Osteocyte (in vitro differentiated cells): ENCODE measurements around the gene CAMK2D. TPM values are rescaled to one million over a fixed set of nuclear protein-coding genes. Genes with fewer than 3 reads are reported as not detected.

ENCODE experiments used
- DNase-seq: peaks from one replicate; pipeline ENCODE4 v3.0.0; 2021; ENCODE audit warnings: mixed read lengths; ENCODE audit not compliant: unreplicated experiment; ENCODE audit errors: extremely low spot score
- H3K27ac Mint-ChIP-seq: one replicate; pipeline ENCODE4 v1.8.0; 2021; ENCODE audit warnings: mild to moderate bottlenecking, mixed read lengths; ENCODE audit not compliant: unreplicated experiment
- H3K27me3 Mint-ChIP-seq: one replicate; pipeline ENCODE4 v1.8.0; 2021; ENCODE audit warnings: mixed read lengths; ENCODE audit not compliant: unreplicated experiment
- H3K36me3 Mint-ChIP-seq: one replicate; pipeline ENCODE4 v1.8.0; 2021; ENCODE audit warnings: mixed read lengths; ENCODE audit not compliant: unreplicated experiment
- H3K4me1 Mint-ChIP-seq: one replicate; pipeline ENCODE4 v1.8.0; 2021; ENCODE audit warnings: mixed read lengths; ENCODE audit not compliant: unreplicated experiment
- H3K4me3 Mint-ChIP-seq: one replicate; pipeline ENCODE4 v1.8.0; 2021; ENCODE audit warnings: mild to moderate bottlenecking, moderate library complexity, mixed read lengths; ENCODE audit not compliant: unreplicated experiment
- H3K9me3 Mint-ChIP-seq: one replicate; pipeline ENCODE4 v1.8.0; 2021; ENCODE audit warnings: mixed read lengths; ENCODE audit not compliant: unreplicated experiment
- total RNA-seq: library from RNA; stranded (reverse); gene quantifications from 2 replicates; pipeline ENCODE4 v1.2.1, GENCODE V29; 2021
- TF ChIP-seq, protein P1 (sequence below): fragments of 200-600 bp; sonication (generic); IDR thresholded peaks from 2 replicates; pipeline ENCODE4 v1.5.0; 2021; ENCODE audit warnings: antibody characterized with exemption, mild to moderate bottlenecking, moderate library complexity

CAMK2D gene
- total RNA-seq, 1 donor from 2014 or later, result 84.3 TPM

DNA sequence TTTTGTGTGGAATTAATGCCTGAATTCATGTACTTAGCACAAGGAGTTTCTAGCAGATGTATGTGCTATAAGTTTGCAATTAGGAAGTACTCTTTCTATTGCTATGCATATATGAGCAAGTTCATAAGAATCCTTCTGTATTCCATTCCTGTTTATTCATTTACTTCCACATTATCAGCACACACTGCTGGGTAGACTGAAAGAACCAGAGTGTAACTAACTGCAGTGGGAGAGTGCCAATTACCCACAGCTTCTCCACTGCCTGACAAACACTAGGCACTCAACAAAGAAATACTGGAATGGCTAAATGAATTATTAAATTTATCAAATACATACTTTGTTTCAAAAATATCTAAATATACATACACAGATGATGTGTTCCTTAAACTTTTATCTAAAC, 219.6 kb downstream of the CAMK2D start:
- Mint-ChIP-seq H3K4me3 (no peak overlapping the region), H3K27ac (no peak overlapping the region), H3K36me3 (peaks cover 18% of the 10 kb centered on the region), H3K9me3 (no peaks in the 10 kb centered on the region), H3K4me1 (peaks cover 2% of the 10 kb centered on the region), H3K27me3 (no peaks in the 10 kb centered on the region)
- TF ChIP-seq, protein P1, sequence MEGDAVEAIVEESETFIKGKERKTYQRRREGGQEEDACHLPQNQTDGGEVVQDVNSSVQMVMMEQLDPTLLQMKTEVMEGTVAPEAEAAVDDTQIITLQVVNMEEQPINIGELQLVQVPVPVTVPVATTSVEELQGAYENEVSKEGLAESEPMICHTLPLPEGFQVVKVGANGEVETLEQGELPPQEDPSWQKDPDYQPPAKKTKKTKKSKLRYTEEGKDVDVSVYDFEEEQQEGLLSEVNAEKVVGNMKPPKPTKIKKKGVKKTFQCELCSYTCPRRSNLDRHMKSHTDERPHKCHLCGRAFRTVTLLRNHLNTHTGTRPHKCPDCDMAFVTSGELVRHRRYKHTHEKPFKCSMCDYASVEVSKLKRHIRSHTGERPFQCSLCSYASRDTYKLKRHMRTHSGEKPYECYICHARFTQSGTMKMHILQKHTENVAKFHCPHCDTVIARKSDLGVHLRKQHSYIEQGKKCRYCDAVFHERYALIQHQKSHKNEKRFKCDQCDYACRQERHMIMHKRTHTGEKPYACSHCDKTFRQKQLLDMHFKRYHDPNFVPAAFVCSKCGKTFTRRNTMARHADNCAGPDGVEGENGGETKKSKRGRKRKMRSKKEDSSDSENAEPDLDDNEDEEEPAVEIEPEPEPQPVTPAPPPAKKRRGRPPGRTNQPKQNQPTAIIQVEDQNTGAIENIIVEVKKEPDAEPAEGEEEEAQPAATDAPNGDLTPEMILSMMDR, result no peak
- DNase-seq, result no peak

DNA sequence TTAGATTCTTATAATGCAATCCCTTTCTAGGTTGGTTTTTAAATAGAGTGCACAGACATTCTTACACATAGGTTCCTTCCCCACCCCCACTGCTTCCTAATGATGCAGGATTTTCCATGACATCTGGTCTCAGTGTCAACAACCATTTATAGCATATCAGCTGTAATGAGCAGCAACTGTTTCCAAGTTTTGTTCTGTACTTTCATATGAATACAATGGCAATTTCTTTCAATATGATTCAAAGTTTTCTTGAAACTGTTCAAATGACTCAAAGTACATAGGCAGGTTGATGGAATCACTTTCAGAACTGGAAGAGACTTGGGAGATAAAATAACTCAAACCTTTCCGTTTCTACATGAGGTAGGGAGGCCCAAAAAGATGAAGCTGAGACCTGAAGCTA, 220.7 kb downstream of the CAMK2D start:
- peaks cover 24% of the 10 kb centered on the region for H3K36me3 Mint-ChIP-seq

DNA sequence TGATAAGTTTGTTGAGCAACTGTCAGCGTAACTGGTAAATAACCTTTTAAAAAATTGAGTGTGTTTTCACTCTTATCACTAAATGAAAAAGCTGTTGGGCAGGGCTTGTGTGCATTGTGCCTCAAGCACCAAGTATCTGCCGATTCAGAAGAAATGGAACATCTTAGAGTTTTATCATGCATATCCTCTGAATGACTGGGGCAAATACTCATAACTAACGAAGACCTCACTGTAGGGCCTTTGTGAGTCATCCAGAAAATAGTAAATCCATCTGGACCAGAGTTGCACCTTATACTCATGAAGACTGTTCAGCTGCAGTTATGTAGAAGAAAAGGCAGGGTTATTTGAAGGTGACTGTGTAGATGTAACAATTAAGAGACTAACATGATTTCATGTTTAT, 222.1 kb downstream of the CAMK2D start:
- Mint-ChIP-seq H3K27me3 (no peaks in the 10 kb centered on the region), H3K9me3 (no peaks in the 10 kb centered on the region), H3K36me3 (peaks cover 24% of the 10 kb centered on the region), H3K4me3 (no peak overlapping the region), H3K27ac (no peak overlapping the region), H3K4me1 (peaks cover 12% of the 10 kb centered on the region)
- DNase-seq, result no peak
- TF ChIP-seq, protein P1, result no peak

More for the DNA sequence above, 220.7 kb downstream of the CAMK2D start:
- H3K27me3 Mint-ChIP-seq, result no peaks in the 10 kb centered on the region
- H3K4me1 Mint-ChIP-seq, result peaks cover 2% of the 10 kb centered on the region
- no peak overlapping the region for H3K4me3 Mint-ChIP-seq
- no peak for DNase-seq
- H3K27ac Mint-ChIP-seq, result no peak overlapping the region
- no peaks in the 10 kb centered on the region for H3K9me3 Mint-ChIP-seq
- TF ChIP-seq, protein P1, result no peak

DNA sequence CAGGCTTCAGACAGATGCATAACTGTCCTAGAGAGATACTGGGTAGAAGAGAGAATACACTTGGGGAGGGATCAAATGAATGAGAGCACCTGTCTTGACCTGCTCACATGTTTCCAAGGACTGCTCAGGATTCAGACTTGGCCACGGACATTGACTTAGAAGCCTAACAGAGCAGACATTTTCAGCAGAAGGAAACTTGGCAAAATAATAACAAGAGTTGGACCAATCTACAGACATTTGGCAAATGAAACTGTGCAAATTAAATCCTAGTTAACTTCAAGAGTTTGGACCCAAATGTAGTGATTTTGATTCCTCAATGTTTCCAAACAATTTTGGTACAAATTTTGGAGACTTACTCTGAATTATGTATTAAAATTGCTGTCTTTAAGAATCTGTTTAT, 223.9 kb downstream of the CAMK2D start:
- Mint-ChIP-seq H3K4me1 (peaks cover 12% of the 10 kb centered on the region), H3K27me3 (no peaks in the 10 kb centered on the region), H3K27ac (no peak overlapping the region), H3K36me3 (peaks cover 18% of the 10 kb centered on the region), H3K4me3 (no peak overlapping the region), H3K9me3 (no peaks in the 10 kb centered on the region)
- TF ChIP-seq, protein P1, result no peak
- no peak for DNase-seq

DNA sequence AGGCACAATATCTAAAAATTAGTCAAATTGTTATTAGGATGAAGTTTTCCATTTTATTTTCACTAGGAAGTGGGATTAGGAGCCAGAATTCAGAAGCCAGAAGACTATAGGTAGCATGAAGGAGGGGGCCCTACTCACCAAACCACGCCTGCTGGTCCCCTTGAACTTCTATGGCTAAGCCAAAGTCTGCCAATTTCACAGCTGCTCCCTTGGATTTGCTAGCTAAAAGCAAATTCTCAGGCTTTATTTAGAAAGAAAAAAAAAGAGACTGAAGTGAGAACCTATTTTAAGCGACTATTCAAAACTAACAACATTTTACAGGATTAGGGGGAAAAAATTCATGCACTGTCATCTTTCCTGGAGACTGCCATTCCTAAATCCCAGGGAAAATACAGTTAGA, 224.3 kb downstream of the CAMK2D start:
- Mint-ChIP-seq H3K4me3 (no peak overlapping the region), H3K9me3 (no peaks in the 10 kb centered on the region), H3K4me1 (peaks cover 12% of the 10 kb centered on the region), H3K36me3 (peaks cover 18% of the 10 kb centered on the region), H3K27me3 (no peaks in the 10 kb centered on the region), H3K27ac (no peak overlapping the region)
- DNase-seq, result no peak
- TF ChIP-seq, protein P1, result no peak
